SJSA1 (cell line): ENCODE measurements around the gene MCUB. TPM values are rescaled to one million over a fixed set of nuclear protein-coding genes. Genes with fewer than 3 reads are reported as not detected.
"Not testable (repeated sequence)": the region's sequence is repeated elsewhere in the genome, so short reads cannot be mapped to it uniquely, and the experiment has no call there.

Experiments
- DNase-seq, 2 experiments: peaks; one replicate each; pipeline ENCODE4 v3.0.0-alpha.2; 2015 to 2020; ENCODE audit warnings: low spot score in 2 of 2, low read depth in 1 of 2
- H3K27ac ChIP-seq: fragments of 250-450 bp; sonication (Bioruptor Pico); 2 replicates; pipeline ENCODE4 v1.5.1; 2020; ENCODE audit warnings: mild to moderate bottlenecking, moderate library complexity
- H3K27me3 ChIP-seq: fragments of 250-450 bp; sonication (Bioruptor Pico); replicated peaks from 2 replicates; pipeline ENCODE4 v1.5.1; 2020; ENCODE audit warnings: mild to moderate bottlenecking, moderate library complexity
- H3K36me3 ChIP-seq: fragments of 250-450 bp; sonication (Bioruptor Pico); 2 replicates; pipeline ENCODE4 v1.5.1; 2020; ENCODE audit warnings: mild to moderate bottlenecking
- H3K4me1 ChIP-seq: fragments of 250-450 bp; sonication (Bioruptor Pico); replicated peaks from 2 replicates; pipeline ENCODE4 v1.6.1; 2021; ENCODE audit warnings: mild to moderate bottlenecking
- H3K4me3 ChIP-seq: fragments of 250-450 bp; sonication (Bioruptor Pico); 2 replicates; pipeline ENCODE4 v1.5.1; 2020; ENCODE audit warnings: mild to moderate bottlenecking
- H3K9me3 ChIP-seq: fragments of 250-450 bp; sonication (Bioruptor Pico); replicated peaks from 2 replicates; pipeline ENCODE4 v1.5.1; 2020; ENCODE audit warnings: mild to moderate bottlenecking
- total RNA-seq: library from RNA; depleted of rRNA; stranded (reverse); fragments of >200 nt; shearing (Covaris generic); gene quantifications from 2 replicates; pipeline ENCODE4 v1.2.3, GENCODE V29; 2014

Gene MCUB
- total RNA-seq, 1 experiment from 2014 or later: 46.5 TPM

- not testable (repeated sequence) for H3K4me1 ChIP-seq, H3K27ac ChIP-seq, DNase-seq, H3K4me3 ChIP-seq, H3K27me3 ChIP-seq, H3K36me3 ChIP-seq, H3K9me3 ChIP-seq
Measured at GRCh38 chr4:109595123-109595522, 35.1 kb downstream of the MCUB start.

- not testable (repeated sequence) for H3K36me3 ChIP-seq, H3K4me1 ChIP-seq, H3K27me3 ChIP-seq, H3K4me3 ChIP-seq, H3K9me3 ChIP-seq, H3K27ac ChIP-seq, DNase-seq
Measured at GRCh38 chr4:109596420-109597085, 36.5 kb downstream of the MCUB start.

GRCh38 chr4:109599046-109599652 is 39.1 kb downstream of the MCUB start:
- H3K9me3 ChIP-seq: no peaks in the 10 kb centered on the region
- no peaks in the 10 kb centered on the region for H3K4me1 ChIP-seq
- H3K36me3 ChIP-seq: no peaks in the 10 kb centered on the region
- no peak for DNase-seq
- no peak overlapping the region for H3K27ac ChIP-seq
- H3K27me3 ChIP-seq: no peaks in the 10 kb centered on the region
- no peak overlapping the region for H3K4me3 ChIP-seq

GRCh38 chr4:109600431-109600830 is 40.4 kb downstream of the MCUB start:
- no peak for DNase-seq
- no peaks in the 10 kb centered on the region for H3K4me1 ChIP-seq
- H3K4me3 ChIP-seq: no peak overlapping the region
- no peaks in the 10 kb centered on the region for H3K9me3 ChIP-seq
- no peaks in the 10 kb centered on the region for H3K36me3 ChIP-seq
- H3K27ac ChIP-seq: no peak overlapping the region
- no peaks in the 10 kb centered on the region for H3K27me3 ChIP-seq

GRCh38 chr4:109601336-109601735 is 41.3 kb downstream of the MCUB start:
- no peaks in the 10 kb centered on the region for H3K36me3 ChIP-seq
- DNase-seq: no peak
- no peak overlapping the region for H3K4me3 ChIP-seq
- no peaks in the 10 kb centered on the region for H3K27me3 ChIP-seq
- no peak overlapping the region for H3K27ac ChIP-seq
- no peaks in the 10 kb centered on the region for H3K4me1 ChIP-seq
- no peaks in the 10 kb centered on the region for H3K9me3 ChIP-seq

- H3K27me3 ChIP-seq: no peaks in the 10 kb centered on the region
Measured at GRCh38 chr4:109607976-109608375, 47.9 kb downstream of the MCUB start.

GRCh38 chr4:109608879-109609278 is 48.8 kb downstream of the MCUB start:
- Histone ChIP-seq H3K27ac (no peak overlapping the region), H3K9me3 (no peaks in the 10 kb centered on the region), H3K4me3 (no peak overlapping the region), H3K36me3 (no peaks in the 10 kb centered on the region), H3K27me3 (no peaks in the 10 kb centered on the region), H3K4me1 (no peaks in the 10 kb centered on the region)
- no peak for DNase-seq

More at GRCh38 chr4:109607976-109608375, 47.9 kb downstream of the MCUB start:
- Histone ChIP-seq H3K4me3 (no peak overlapping the region), H3K27ac (no peak overlapping the region), H3K9me3 (no peaks in the 10 kb centered on the region), H3K4me1 (no peaks in the 10 kb centered on the region), H3K36me3 (no peaks in the 10 kb centered on the region)
- DNase-seq: no peak

GRCh38 chr4:109609431-109609830 is 49.4 kb downstream of the MCUB start:
- no peaks in the 10 kb centered on the region for H3K9me3 ChIP-seq
- H3K27ac ChIP-seq: no peak overlapping the region
- H3K4me1 ChIP-seq: no peaks in the 10 kb centered on the region
- H3K36me3 ChIP-seq: no peaks in the 10 kb centered on the region
- no peak overlapping the region for H3K4me3 ChIP-seq
- no peak for DNase-seq
- no peaks in the 10 kb centered on the region for H3K27me3 ChIP-seq

- no peaks in the 10 kb centered on the region for H3K27me3 ChIP-seq
- H3K4me3 ChIP-seq: no peak overlapping the region
- no peak overlapping the region for H3K27ac ChIP-seq
- no peaks in the 10 kb centered on the region for H3K4me1 ChIP-seq
- no peaks in the 10 kb centered on the region for H3K36me3 ChIP-seq
- H3K9me3 ChIP-seq: no peaks in the 10 kb centered on the region
- DNase-seq: no peak
Measured at GRCh38 chr4:109610489-109610888, 50.4 kb downstream of the MCUB start.

GRCh38 chr4:109611045-109611646 is 51.1 kb downstream of the MCUB start:
- H3K4me1 ChIP-seq: no peaks in the 10 kb centered on the region
- H3K36me3 ChIP-seq: no peaks in the 10 kb centered on the region
- DNase-seq: no peak

GRCh38 chr4:109614015-109614414 is 54.0 kb downstream of the MCUB start:
- no peak overlapping the region for H3K27ac ChIP-seq
- H3K36me3 ChIP-seq: no peaks in the 10 kb centered on the region
- H3K27me3 ChIP-seq: no peaks in the 10 kb centered on the region
- no peak overlapping the region for H3K4me3 ChIP-seq
- no peaks in the 10 kb centered on the region for H3K4me1 ChIP-seq
- DNase-seq: no peak
- H3K9me3 ChIP-seq: no peaks in the 10 kb centered on the region

More at GRCh38 chr4:109611045-109611646, 51.1 kb downstream of the MCUB start:
- Histone ChIP-seq H3K4me3 (no peak overlapping the region), H3K9me3 (no peaks in the 10 kb centered on the region), H3K27me3 (no peaks in the 10 kb centered on the region), H3K27ac (no peak overlapping the region)

- no peak overlapping the region for H3K4me3 ChIP-seq
- no peaks in the 10 kb centered on the region for H3K27me3 ChIP-seq
- H3K27ac ChIP-seq: no peak overlapping the region
- no peak for DNase-seq
- no peaks in the 10 kb centered on the region for H3K9me3 ChIP-seq
- no peaks in the 10 kb centered on the region for H3K36me3 ChIP-seq
- no peaks in the 10 kb centered on the region for H3K4me1 ChIP-seq
Measured at GRCh38 chr4:109614466-109614865, 54.4 kb downstream of the MCUB start.

GRCh38 chr4:109615742-109616141 is 55.7 kb downstream of the MCUB start:
- no peaks in the 10 kb centered on the region for H3K36me3 ChIP-seq
- no peak overlapping the region for H3K27ac ChIP-seq

GRCh38 chr4:109616243-109616642 is 56.2 kb downstream of the MCUB start:
- Histone ChIP-seq H3K27me3 (no peaks in the 10 kb centered on the region), H3K4me3 (no peak overlapping the region), H3K27ac (no peak overlapping the region), H3K4me1 (no peaks in the 10 kb centered on the region), H3K9me3 (no peaks in the 10 kb centered on the region), H3K36me3 (no peaks in the 10 kb centered on the region)
- DNase-seq: no peak

More at GRCh38 chr4:109615742-109616141, 55.7 kb downstream of the MCUB start:
- H3K9me3 ChIP-seq: no peaks in the 10 kb centered on the region
- no peaks in the 10 kb centered on the region for H3K4me1 ChIP-seq
- H3K27me3 ChIP-seq: no peaks in the 10 kb centered on the region
- DNase-seq: no peak
- H3K4me3 ChIP-seq: no peak overlapping the region
